HS-27A (cell line): ENCODE results near the gene CNKSR3.
A peak's percentile ranks its signal among the peaks of the same experiment; 100 is the strongest.

Source experiments
- DNase-seq: peaks from one replicate; pipeline ENCODE4 v3.0.0-alpha.2; 2012; ENCODE audit warnings: low read depth, missing footprints

CNKSR3 gene

GRCh38 chr6:154453329-154453728 is 57.2 kb downstream of the CNKSR3 start:
- DNase-seq = no peak

DNA sequence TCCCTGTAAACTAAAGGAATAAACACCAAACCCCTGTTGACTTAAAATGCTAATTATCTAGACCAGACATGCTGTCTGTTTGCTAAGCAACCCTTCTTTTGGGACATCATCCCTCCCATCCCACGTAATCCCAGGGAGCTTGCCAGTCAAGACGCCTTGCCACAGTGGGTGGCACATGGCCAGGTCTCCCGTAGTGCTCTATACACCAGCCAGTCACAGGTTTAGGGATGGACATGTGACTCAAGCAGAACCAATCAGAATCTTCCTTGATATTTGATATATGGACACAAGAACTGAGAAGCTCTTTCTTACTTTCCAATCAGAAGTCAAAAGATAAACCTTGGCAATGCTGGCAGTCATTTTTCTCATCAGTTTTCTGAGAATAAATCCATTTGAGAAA is 60.0 kb downstream of the CNKSR3 start:
- DNase-seq = no peak

- no peak for DNase-seq
Measured at GRCh38 chr6:154448448-154449096, 61.9 kb downstream of the CNKSR3 start.

- DNase-seq = no peak
Measured at GRCh38 chr6:154447954-154448353, 62.5 kb downstream of the CNKSR3 start.

DNA sequence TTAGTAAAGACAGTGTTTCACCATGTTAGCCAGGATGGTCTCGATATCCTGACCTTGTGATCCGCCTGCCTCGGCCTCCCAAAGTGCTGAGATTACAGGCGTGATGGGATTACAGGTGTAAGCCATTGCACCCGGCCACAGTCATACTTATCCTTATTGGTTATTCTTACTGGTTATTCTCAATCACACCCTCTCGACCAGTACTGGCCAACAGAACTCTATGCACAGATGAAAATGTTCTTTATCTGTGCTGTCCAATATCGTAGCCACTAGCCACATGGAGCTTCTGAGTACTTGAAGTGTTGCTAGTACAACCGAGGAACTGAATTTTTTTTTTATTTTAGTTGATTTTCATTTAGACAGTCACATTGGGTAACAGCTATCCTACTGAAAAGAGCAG is 63.5 kb downstream of the CNKSR3 start:
- no peak for DNase-seq

DNA sequence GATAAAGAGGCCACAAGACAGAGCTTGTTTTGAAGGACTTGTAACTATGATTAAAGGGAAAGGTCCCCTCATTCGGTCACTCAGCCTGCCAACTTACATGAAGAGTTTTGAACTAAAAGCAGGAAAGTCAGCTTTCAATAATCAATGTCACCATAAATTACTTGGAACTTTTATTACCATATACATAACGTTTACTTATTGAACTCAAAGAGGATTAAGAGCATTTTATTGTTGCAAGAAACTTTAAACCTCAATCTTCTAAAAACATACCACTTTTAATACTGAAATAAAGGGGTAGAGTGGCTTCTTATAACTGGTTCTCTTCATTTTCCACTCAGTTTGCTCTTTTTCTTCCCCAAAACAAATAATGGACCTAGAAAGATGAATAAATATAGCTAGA is 65.1 kb downstream of the CNKSR3 start:
- no peak for DNase-seq

DNA sequence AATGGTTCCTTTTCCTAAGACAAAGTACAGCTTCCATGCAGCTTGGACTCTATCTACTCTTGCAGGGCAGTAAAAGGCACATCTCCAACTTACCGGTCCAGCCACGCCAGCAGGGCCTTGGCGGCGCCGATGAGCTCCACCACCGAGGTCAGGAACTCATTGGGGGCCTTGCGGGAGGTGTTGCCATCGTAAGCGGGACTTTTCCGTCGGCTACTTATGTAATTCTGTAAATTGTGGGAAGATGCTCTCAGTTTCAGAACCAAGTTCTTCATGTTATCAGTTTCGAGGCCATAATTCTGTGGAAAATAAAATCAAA is 68.5 kb downstream of the CNKSR3 start:
- no peak for DNase-seq

GRCh38 chr6:154440422-154441043 is 70.0 kb downstream of the CNKSR3 start:
- DNase-seq = no peak

DNA sequence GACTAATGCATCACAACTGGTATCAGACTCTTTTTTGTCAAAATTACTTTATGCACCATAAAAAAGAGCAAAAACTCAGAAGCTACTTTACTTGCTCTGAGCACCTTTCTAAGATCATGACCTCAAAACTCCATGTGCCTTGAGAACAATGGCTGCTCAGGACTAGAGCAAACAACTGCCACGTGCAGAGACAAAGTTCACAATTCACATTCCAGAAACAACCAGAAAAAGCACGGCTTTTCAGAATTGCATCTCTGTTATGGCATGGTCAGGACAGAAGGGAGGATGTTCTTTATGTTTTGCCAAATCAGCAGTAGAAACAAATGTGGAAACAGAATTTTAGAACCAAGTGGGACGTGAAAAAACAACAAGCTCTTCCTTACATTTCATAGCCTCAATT is 70.5 kb downstream of the CNKSR3 start:
- no peak for DNase-seq

GRCh38 chr6:154438882-154439415 is 71.5 kb downstream of the CNKSR3 start:
- no peak for DNase-seq

DNA sequence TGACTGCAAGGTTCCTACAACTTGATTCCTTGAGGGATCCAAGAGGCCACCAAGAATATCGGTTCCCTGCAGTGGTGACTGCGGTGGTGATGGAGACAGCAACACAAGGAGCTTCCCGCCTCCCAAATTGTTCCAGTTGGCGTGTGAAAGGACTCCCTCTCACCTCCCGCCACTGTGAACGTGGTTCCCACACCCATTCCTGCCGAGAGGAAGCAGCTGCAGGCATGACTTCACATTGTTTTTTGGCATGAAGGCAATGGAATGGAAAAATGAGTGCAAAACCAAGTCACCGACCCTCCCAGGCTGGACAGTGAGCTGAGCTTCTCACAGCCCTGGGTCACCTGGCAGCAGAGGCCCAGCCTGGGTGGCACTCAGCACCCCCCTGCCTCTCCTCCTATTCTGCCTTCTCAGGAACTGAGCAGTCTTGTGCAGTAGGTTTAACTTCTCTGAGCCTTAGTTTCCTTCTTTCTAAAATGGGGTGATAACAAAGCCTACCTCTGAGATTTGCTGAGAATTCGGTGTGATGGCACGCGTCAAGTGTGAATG is 75.0 kb downstream of the CNKSR3 start:
- no peak for DNase-seq

GRCh38 chr6:154434662-154435061 is 75.8 kb downstream of the CNKSR3 start:
- DNase-seq = no peak

GRCh38 chr6:154433477-154434241 is 76.8 kb downstream of the CNKSR3 start:
- no peak for DNase-seq

DNA sequence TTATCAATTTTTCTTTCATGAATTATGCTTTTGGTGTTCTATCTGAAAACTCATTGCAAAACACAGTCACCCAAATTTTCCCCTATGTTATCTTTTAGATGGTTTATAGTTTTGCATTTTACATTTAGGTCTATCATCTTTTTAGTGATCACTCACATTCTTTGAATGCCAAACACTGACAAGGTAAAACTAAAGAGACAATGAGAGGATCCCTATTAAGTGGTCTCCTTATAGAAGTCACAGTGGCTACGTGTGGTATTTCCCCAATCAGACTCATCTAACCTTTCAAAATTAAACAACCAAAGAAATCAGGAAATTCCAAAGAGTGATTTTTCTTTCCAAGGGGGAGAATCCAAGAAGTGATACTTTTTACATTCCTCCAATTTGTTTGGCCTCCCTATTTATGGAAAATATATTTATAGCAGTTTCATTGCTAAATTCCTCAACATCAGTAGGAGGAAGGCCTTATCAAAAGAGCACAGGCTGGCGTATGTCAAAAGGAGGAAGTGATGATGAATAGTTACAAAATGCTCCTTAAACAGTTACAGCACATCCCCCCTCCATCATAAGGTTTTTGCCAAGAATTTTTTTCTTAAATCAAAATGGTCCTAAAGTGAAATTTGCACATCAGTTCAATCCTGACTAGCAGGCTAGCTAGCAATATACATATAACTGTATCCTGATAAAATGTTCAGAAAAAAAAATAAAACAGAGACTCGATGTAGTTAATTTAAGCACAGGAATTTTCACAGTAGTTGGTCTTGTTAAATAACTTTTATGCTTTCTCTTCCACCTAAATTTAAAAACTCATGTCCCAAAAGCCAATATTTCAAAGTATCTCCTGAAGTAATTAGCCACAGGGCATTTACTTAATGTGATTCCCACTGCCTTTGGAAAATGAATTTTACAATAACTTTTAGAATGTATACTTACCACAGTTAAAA is 77.7 kb downstream of the CNKSR3 start:
- no peak for DNase-seq

DNA sequence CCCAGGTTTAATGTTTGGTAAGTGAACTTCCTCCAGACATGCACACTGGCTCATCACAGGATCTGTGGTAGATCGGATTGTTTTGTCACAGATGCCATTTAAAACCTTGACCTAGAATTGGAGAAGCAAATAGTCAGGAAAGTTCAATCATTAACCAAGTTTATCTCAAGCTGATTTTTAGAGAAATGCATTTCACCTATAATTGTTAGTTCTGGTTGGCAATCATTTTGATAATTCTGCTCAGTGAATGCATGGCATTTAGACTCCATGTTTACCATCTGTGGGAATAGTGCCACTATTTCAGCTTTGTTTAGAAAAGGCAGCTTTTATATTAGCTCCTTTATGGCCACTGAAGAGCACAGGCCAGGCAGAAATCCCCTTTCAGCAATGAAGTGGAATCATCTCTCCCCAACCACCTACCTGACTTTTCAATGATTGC is 80.0 kb downstream of the CNKSR3 start:
- no peak for DNase-seq

DNA sequence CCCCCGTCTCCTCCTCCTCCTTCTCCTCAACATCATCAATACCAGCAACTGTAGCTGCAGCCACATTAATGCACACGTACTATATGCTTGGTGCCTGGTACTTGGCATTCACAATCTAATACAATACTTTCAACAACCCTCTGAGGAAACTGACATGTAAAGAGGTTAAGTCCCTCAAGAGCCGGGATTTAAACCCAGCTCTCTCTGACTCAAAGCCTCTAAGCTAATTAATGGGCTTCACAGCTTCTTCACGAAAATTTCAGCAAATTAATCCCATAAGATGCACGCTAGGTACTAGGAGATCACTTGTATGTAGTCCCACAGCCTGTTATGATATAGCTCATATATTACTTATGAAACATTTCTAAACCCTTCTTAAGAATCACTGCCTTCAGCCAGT is 80.8 kb downstream of the CNKSR3 start:
- no peak for DNase-seq

DNA sequence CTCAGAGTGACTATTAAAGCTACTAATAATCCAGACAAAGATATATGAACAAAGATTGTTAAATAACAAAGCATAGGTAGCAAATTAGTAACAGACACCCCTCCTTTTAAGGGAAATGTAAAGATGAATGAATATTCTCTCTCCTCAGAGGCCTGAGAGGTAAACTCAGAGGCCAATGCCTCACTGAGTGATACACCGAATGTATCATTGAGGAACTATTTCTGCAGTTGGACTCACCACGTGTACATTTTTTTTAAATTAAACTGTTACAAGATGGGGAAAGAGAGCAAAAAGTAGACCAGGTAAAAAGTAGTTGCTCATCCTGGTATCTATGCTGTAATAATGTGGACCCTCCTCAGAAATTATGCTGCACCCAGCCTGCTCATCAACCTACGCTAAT is 81.6 kb downstream of the CNKSR3 start:
- DNase-seq = no peak

GRCh38 chr6:154427446-154427845 is 83.0 kb downstream of the CNKSR3 start:
- DNase-seq = no peak

GRCh38 chr6:154426997-154427396 is 83.5 kb downstream of the CNKSR3 start:
- no peak for DNase-seq

DNA sequence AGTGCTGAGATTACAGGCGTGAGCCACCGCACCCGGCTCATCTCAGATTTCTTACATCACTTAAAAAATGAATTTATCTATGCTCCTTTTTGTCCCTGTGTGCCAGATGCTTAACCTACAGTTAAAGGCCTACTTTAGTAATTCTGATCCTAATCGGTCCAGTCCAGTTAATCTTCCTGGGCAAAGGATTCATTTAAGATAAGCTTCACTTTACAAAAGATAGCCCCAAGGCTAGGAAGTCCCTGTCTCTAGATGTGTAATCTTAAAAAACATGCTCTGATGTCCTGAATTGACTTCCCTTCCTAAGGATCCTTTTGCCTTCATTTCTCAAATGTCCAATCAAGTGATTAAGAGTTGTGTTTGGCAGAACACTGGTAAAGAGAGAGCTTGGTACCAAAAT is 85.5 kb downstream of the CNKSR3 start:
- no peak for DNase-seq

DNA sequence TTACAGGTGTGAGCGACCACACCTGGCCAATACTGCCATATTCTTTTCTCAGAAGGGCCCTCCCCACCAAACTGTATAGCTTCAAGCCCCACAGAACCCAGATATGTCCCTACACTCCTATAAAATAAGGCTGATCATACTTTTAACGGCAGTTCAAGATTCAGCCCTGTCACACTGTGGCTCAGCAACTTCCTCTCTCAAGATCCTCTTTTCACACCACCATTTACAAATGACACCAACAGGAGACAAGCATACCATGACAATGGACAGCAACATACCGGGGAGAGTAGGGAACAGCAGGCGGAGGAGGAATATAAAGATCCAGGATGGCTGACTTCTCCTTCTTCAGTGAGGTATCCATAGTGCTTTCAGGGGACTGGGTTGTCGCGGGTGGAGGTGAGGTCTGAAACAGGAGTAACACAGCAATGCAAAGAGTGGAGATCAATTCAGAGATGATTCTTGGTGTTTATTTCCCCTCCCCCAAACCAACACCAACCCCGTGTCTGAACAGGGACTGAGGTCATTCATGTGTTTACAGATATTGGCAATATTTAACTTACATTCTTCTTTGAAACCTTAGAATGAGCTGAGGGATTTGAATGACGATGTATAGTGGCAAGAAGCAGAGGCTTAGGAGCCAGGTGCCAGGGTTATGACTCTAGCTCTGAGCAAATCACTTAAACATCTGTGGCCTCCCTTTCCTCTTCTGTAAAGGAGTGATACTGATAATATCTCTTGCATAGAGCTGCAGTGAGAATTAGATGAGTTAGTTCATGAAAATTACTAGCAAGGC is 96.3 kb downstream of the CNKSR3 start:
- DNase-seq = peak; percentile 68
